ENCODE results near the gene LRRC10B.

DNA sequence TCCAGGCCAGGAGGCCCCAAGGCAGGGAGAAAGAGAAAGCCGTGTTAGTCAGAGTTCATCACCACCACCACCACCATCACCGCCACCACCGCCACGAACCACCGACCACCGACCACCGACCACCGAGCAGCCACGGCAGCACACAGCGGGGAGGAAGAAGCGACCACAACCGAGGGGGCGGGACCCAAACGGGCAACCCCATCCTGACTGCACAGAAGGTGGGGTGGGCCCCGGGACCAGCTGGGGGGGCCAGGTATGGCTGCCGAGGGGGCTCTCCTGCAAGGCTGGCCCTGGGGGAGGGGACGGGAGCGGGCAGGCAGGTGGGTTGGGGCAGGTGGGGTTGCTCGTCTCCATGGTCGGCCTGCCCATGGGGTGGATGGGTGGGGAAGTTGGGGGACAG, 38.1 kb downstream of the LRRC10B start:
- TF ChIP-seq POLR2A (IDR thresholded peaks at IDR 0.05; ENCODE audit: borderline replicate concordance, extremely low read depth, insufficient read depth, insufficient read length) (no peak), CTCF (IDR thresholded peaks at IDR 0.05 in 2 of 3, conservative IDR thresholded peaks at IDR 0.05 in 1 of 3; ENCODE audit: borderline replicate concordance in 1 of 3, insufficient read depth in 1 of 3, low read depth in 2 of 3, low read length in 2 of 3) (no peak)

Measured in HCT116 (cell line).